Activated T-helper 2 cell treated with anti-CD3 and anti-CD28 coated beads, Interferon-gamma antibody, Interleukin-2, Interleukin-4, amounts not matched to agents 10 μg/mL and 5 μg/mL and 100 μg/mL, durations not matched to agents 14 hours and 24 hours and 36 hours (primary cell): Measurements from ENCODE around the gene RNASE2. TPM values are rescaled to one million over a fixed set of nuclear protein-coding genes. Genes with fewer than 3 reads are reported as not detected.

Experiments
- DNase-seq: peaks from one replicate; pipeline ENCODE4 v3.0.0; 2021; ENCODE audit warnings: low spot score
- H3K27ac Mint-ChIP-seq: one replicate; pipeline ENCODE4 v1.8.0; 2021; ENCODE audit warnings: mixed read lengths
- H3K27me3 Mint-ChIP-seq: one replicate; pipeline ENCODE4 v1.8.0; 2021; ENCODE audit warnings: low read depth, mixed read lengths
- H3K36me3 Mint-ChIP-seq: one replicate; pipeline ENCODE4 v1.8.0; 2021; ENCODE audit warnings: low read depth, mixed read lengths
- H3K4me1 Mint-ChIP-seq: one replicate; pipeline ENCODE4 v1.8.0; 2021; ENCODE audit warnings: low read depth, mixed read lengths
- H3K4me3 Mint-ChIP-seq: one replicate; pipeline ENCODE4 v1.8.0; 2021; ENCODE audit warnings: low read depth, mild to moderate bottlenecking, moderate library complexity, mixed read lengths
- H3K9me3 Mint-ChIP-seq: one replicate; pipeline ENCODE4 v1.8.0; 2021; ENCODE audit warnings: mixed read lengths
- intact Hi-C: fragments of 100-400 bp; cut with micrococcal nuclease; formaldehyde crosslinking; loops from one replicate; pipeline ENCODE4 v1.15.1; 2023
- total RNA-seq: library from RNA; stranded (reverse); gene quantifications from 2 replicates; pipeline ENCODE4 v1.2.3, GENCODE V29; 2022

RNASE2 gene
- total RNA-seq, 1 donor from 2014 or later = not detected

DNA sequence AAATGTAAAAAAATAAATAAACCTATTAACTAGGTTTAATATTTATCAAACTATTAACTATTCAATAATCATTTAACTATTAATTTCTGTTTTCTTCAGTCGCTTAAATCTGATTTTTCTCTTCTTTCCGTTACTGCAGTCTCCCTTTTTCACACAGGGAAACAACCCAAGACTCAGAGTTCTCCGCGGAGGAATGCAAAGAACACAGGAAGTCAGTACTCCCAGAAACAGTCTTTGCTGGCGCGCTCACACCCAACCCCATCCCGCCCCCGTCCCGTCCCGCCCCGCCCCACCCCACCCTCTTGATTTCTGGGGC lies 34.1 kb downstream of the RNASE2 start:
- H3K27me3 Mint-ChIP-seq = no peaks in the 10 kb centered on the region
- peaks cover 35% of the 10 kb centered on the region for H3K36me3 Mint-ChIP-seq
- DNase-seq = no peak
- H3K27ac Mint-ChIP-seq = peak overlapping the region; percentile 84
- no peaks in the 10 kb centered on the region for H3K9me3 Mint-ChIP-seq
- H3K4me3 Mint-ChIP-seq = peak overlapping the region; percentile 94
- H3K4me1 Mint-ChIP-seq = peaks cover 18% of the 10 kb centered on the region
- intact Hi-C loops = loop anchor here (1.0 kb wide), 1 partner anchor 18 kb away; no protein-coding TSS in a partner anchor

GRCh38 chr14:20989787-20990600 lies 34.7 kb downstream of the RNASE2 start, which contains the start of gene METTL17:
METTL17 (plus strand) TSS chr14:20989980; CDS start chr14:20990003, 23 bp downstream.
- no peaks in the 10 kb centered on the region for H3K9me3 Mint-ChIP-seq
- H3K4me1 Mint-ChIP-seq = peaks cover 18% of the 10 kb centered on the region
- no peaks in the 10 kb centered on the region for H3K27me3 Mint-ChIP-seq
- H3K36me3 Mint-ChIP-seq = peaks cover 41% of the 10 kb centered on the region
- DNase-seq = peak; percentile 82
- peak within 1 kb of the TSS; percentile 94 for H3K4me3 Mint-ChIP-seq
- intact Hi-C loops = loop anchor here (1.0 kb wide), 1 partner anchor 19 kb away; no protein-coding TSS in a partner anchor
- peak within 1 kb of the TSS; percentile 84 for H3K27ac Mint-ChIP-seq

DNA sequence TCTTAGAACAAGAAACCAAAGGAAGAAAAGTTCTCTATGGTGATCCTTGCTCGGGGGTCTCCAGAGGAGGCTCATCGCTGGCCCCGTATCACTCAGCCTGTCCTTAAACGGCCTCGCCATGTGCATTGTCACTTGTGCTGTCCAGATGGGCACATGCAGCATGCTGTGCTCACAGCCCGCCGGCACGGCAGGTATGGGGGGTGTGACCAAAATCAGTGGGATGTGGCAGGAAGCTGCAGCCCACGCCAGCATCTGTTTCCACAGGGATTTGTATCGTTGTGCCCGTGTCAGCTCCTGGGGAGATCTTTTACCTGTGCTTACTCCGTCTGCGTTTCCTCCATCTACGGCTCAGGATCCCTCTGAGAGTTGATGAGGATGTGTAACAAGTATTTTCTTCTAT lies 41.2 kb downstream of the RNASE2 start:
- Mint-ChIP-seq H3K27me3 (no peaks in the 10 kb centered on the region), H3K4me3 (no peak overlapping the region), H3K27ac (no peak overlapping the region), H3K36me3 (peaks cover 56% of the 10 kb centered on the region), H3K9me3 (no peaks in the 10 kb centered on the region), H3K4me1 (peaks cover 7% of the 10 kb centered on the region)
- intact Hi-C loops = no loop called here
- DNase-seq = no peak

GRCh38 chr14:20997115-20997514 lies 41.8 kb downstream of the RNASE2 start:
- intact Hi-C loops = no loop called here
- H3K27ac Mint-ChIP-seq = no peak overlapping the region
- peaks cover 3% of the 10 kb centered on the region for H3K4me1 Mint-ChIP-seq
- H3K9me3 Mint-ChIP-seq = no peaks in the 10 kb centered on the region
- no peaks in the 10 kb centered on the region for H3K27me3 Mint-ChIP-seq
- H3K4me3 Mint-ChIP-seq = no peak overlapping the region
- DNase-seq = no peak
- peaks cover 50% of the 10 kb centered on the region for H3K36me3 Mint-ChIP-seq

DNA sequence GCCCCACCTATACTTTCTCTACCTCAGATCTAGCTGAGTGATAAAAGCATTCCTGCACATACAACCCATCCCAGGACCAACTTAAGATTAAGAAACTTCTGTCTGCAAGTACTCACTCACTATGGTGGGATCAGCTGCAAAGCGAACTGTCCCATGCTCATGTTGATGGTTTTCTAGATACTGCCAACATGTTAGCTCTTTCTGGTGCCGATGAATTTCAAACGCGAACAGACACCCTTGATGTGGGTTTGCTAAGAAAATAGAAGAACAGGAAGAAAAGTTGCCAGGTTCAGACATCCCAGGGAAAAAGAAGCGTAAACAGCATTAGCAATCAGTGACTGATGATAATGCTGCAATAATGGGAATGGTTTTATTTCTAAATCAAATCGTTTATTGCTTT lies 42.3 kb downstream of the RNASE2 start:
- intact Hi-C loops = no loop called here
- no peak overlapping the region for H3K27ac Mint-ChIP-seq
- no peaks in the 10 kb centered on the region for H3K27me3 Mint-ChIP-seq
- H3K9me3 Mint-ChIP-seq = no peaks in the 10 kb centered on the region
- H3K36me3 Mint-ChIP-seq = peaks cover 47% of the 10 kb centered on the region
- no peak for DNase-seq
- H3K4me1 Mint-ChIP-seq = peaks cover 2% of the 10 kb centered on the region
- H3K4me3 Mint-ChIP-seq = no peak overlapping the region

GRCh38 chr14:20998139-20998538 lies 42.9 kb downstream of the RNASE2 start:
- DNase-seq = no peak
- H3K4me3 Mint-ChIP-seq = no peak overlapping the region
- H3K4me1 Mint-ChIP-seq = peaks cover 2% of the 10 kb centered on the region
- H3K27me3 Mint-ChIP-seq = no peaks in the 10 kb centered on the region
- peaks cover 41% of the 10 kb centered on the region for H3K36me3 Mint-ChIP-seq
- H3K9me3 Mint-ChIP-seq = no peaks in the 10 kb centered on the region
- intact Hi-C loops = no loop called here
- no peak overlapping the region for H3K27ac Mint-ChIP-seq

- no peak within 1 kb of the TSS for H3K27ac Mint-ChIP-seq
- DNase-seq = no peak
- H3K4me3 Mint-ChIP-seq = no peak within 1 kb of the TSS
- H3K36me3 Mint-ChIP-seq = peaks cover 38% of the 10 kb centered on the region
- no peaks in the 10 kb centered on the region for H3K9me3 Mint-ChIP-seq
- no peaks in the 10 kb centered on the region for H3K27me3 Mint-ChIP-seq
- intact Hi-C loops = no loop called here
- peaks cover under 1% of the 10 kb centered on the region for H3K4me1 Mint-ChIP-seq
Measured at GRCh38 chr14:20998674-20999366, 43.5 kb downstream of the RNASE2 start, which contains the start of gene SLC39A2. SLC39A2 (plus strand) TSS chr14:20999293; CDS start chr14:20999447, 154 bp downstream.

DNA sequence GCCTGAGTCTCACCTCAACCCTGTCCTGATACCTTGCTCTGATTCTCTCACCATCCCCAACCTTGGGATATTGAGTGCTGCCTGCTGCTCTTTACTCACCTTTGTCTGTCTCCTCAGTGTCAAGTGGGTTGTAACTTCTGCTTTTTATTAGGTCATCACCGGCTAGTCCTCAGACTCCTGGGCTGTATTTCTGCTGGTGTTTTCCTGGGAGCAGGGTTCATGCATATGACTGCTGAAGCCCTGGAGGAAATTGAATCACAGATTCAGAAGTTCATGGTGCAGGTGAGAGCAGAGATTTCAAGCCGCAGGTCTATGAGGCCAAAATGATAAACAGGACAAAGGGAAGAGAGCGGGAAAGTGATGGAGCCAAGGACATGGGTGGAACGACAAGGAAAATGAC lies 44.3 kb downstream of the RNASE2 start:
- Mint-ChIP-seq H3K4me1 (no peaks in the 10 kb centered on the region), H3K36me3 (peaks cover 31% of the 10 kb centered on the region), H3K4me3 (no peak overlapping the region), H3K27ac (no peak overlapping the region), H3K9me3 (no peaks in the 10 kb centered on the region), H3K27me3 (no peaks in the 10 kb centered on the region)
- intact Hi-C loops = no loop called here
- no peak for DNase-seq

GRCh38 chr14:21001218-21001617 lies 45.9 kb downstream of the RNASE2 start:
- intact Hi-C loops = no loop called here
- Mint-ChIP-seq H3K36me3 (peaks cover 15% of the 10 kb centered on the region), H3K27me3 (no peaks in the 10 kb centered on the region), H3K9me3 (no peaks in the 10 kb centered on the region), H3K4me3 (no peak overlapping the region), H3K27ac (no peak overlapping the region), H3K4me1 (no peaks in the 10 kb centered on the region)
- no peak for DNase-seq

- Mint-ChIP-seq H3K9me3 (no peaks in the 10 kb centered on the region), H3K4me1 (no peaks in the 10 kb centered on the region), H3K36me3 (no peaks in the 10 kb centered on the region), H3K27me3 (no peaks in the 10 kb centered on the region), H3K4me3 (no peak overlapping the region), H3K27ac (no peak overlapping the region)
- DNase-seq = no peak
- intact Hi-C loops = no loop called here
Measured at GRCh38 chr14:21003788-21004346, 48.6 kb downstream of the RNASE2 start.

Other genes starting within 250 kb of the RNASE2 start
- not detected in 2 replicates for gene EDDM3A, start 209.6 kb upstream of the RNASE2 start, total RNA-seq
- not detected in 2 replicates for gene EDDM3B, start 187.1 kb upstream of the RNASE2 start, total RNA-seq
- 0.91 and 0.94 TPM in 2 replicates for gene RNASE6, start 174.2 kb upstream of the RNASE2 start, total RNA-seq
- gene RNASE1, start 152.6 kb upstream of the RNASE2 start, total RNA-seq = not detected in 2 replicates
- gene RNASE3, start 64.1 kb upstream of the RNASE2 start, total RNA-seq = not detected in 2 replicates
- 93.7 and 102 TPM in 2 replicates for gene METTL17, start 34.5 kb downstream of the RNASE2 start, total RNA-seq
- 0.18 and 0.30 TPM in 2 replicates for gene SLC39A2, start 43.8 kb downstream of the RNASE2 start, total RNA-seq
- 1.1 and 1.8 TPM in 2 replicates for gene NDRG2, start 69.6 kb downstream of the RNASE2 start, total RNA-seq
- not detected in 2 replicates for gene TPPP2, start 74.7 kb downstream of the RNASE2 start, total RNA-seq
- gene RNASE13, start 79.3 kb downstream of the RNASE2 start, total RNA-seq = not detected in 2 replicates
- not detected in 2 replicates for gene RNASE7, start 86.9 kb downstream of the RNASE2 start, total RNA-seq
- not detected in 2 replicates for gene RNASE8, start 102.3 kb downstream of the RNASE2 start, total RNA-seq
- gene ARHGEF40, start 114.8 kb downstream of the RNASE2 start, total RNA-seq = 0.05 and 0.16 TPM in 2 replicates
- 9.4 and 11.0 TPM in 2 replicates for gene ZNF219, start 143.2 kb downstream of the RNASE2 start, total RNA-seq
- gene TMEM253, start 145.6 kb downstream of the RNASE2 start, total RNA-seq = not detected in 2 replicates
- gene OR5AU1, start 200.6 kb downstream of the RNASE2 start, total RNA-seq = not detected in 2 replicates